ENCODE measurements around the gene OR51L1.

GRCh38 chr11:4947505-4947904 is 47.1 kb upstream of the OR51L1 start, which contains the start of gene OR51A4:
- TF ChIP-seq CTCF (IDR thresholded peaks at IDR 0.05) (no peak), POLR2AphosphoS5 (IDR thresholded peaks at IDR 0.05) (no peak), POLR2A (IDR thresholded peaks at IDR 0.05) (no peak), EP300 (IDR thresholded peaks at IDR 0.05) (no peak)

Data from sigmoid colon (tissue), 4 donors.